ENCODE results near the gene PARD3B.

The PARD3B gene

GRCh38 chr2:205148755-205149154 lies 603.5 kb downstream of the PARD3B start:
- no peak for DNase-seq (ENCODE audit: low read depth)

DNA sequence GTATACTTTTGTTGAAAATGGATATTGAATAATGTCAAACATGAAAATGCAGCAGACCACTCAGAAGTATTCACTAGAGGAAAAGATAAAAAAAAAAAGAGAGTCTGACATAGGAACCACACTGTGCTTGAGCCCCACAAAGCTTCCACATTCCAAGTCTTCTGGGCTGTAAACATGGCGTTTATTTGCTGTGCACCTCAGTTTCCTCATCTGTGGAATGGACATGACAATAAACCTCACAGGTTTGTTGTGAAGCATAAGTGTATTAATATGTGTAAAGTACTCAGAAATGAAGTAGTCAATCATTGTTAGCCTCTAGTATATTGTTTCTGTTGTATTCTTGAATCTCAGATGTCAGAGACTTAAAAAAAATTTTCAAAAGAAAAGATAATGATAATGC lies 611.2 kb downstream of the PARD3B start:
- no peak for DNase-seq (ENCODE audit: low read depth)

- no peak for DNase-seq (ENCODE audit: low read depth)
Measured at GRCh38 chr2:205158404-205158803, 613.1 kb downstream of the PARD3B start.

DNA sequence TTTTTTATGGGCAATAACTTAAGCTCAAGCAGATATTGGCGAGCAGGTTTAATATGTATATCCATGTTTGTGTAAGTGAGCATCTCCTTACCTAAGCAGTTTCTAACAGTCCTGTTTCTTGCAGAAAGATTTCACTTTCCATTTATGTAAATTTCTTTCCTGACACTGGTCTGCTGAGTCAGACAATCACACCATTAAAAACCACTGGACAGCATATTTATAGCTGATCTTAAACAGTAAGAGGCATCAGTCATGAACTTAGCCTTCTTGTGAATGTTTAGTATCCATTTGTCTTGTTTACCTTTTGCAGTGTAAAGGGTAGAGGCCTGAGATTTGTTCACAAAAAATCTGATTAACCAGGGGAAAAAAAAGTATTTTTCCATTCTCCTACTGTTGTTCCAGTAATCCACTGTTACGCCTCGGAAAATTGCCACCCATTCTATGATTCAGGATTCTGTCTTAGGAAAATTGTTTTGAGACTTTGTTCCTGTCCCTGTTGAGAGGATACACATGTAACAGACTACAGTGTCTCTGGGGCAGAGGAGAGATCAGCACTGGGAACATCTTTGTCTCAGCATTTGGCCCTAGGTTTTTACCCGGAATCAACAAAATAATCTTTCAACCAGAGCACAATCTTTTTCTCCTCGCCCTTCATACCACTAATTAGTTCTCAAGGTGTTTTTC lies 616.0 kb downstream of the PARD3B start:
- DNase-seq (ENCODE audit: low read depth) = no peak

DNA sequence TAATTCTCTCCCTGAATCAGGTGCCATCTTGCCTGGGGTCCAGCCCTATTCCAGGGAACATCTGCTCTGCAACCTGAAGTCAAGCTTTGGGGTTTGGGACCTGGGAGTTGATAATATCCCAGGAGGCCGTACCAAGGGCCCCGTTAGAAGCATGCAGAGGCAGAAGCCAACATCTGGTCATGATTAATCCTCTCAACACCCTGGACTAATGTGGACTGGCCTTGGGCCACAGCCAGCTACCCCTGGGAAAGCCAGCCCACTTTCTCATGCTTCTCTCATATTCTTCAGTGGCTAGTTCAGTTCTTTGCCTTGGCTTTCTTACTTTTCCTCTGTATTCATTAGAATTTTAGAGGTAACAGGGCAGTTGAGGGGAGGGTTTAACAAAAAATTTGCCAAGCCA lies 621.5 kb downstream of the PARD3B start:
- no peak for DNase-seq (ENCODE audit: low read depth)

- DNase-seq (ENCODE audit: low read depth) = no peak
Measured at GRCh38 chr2:205169012-205169411, 623.7 kb downstream of the PARD3B start.

DNA sequence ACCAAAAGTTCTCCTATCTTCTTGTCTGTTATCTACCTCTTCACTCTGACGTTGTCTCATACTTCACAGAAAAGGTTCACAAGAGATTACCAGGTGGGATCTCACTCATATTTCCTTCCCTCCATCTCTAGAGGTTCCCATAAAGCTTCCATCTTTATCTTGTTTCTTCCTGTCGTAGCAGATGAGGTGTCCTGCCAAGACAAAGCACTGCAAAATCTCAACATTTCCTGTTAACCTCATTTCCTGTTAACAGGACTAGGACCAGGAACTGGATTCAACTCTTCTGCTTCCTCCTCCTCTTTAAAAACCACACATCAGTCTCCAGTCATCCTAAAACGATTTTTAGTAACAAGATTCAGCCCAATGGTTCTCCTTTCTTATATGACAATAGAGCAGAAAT lies 624.2 kb downstream of the PARD3B start:
- no peak for DNase-seq (ENCODE audit: low read depth)

GRCh38 chr2:205170399-205170798 lies 625.1 kb downstream of the PARD3B start:
- DNase-seq (ENCODE audit: low read depth) = no peak

- DNase-seq (ENCODE audit: low read depth) = no peak
Measured at GRCh38 chr2:205171261-205171940, 626.1 kb downstream of the PARD3B start.

GRCh38 chr2:205175831-205176230 lies 630.6 kb downstream of the PARD3B start:
- DNase-seq (ENCODE audit: low read depth) = no peak

DNA sequence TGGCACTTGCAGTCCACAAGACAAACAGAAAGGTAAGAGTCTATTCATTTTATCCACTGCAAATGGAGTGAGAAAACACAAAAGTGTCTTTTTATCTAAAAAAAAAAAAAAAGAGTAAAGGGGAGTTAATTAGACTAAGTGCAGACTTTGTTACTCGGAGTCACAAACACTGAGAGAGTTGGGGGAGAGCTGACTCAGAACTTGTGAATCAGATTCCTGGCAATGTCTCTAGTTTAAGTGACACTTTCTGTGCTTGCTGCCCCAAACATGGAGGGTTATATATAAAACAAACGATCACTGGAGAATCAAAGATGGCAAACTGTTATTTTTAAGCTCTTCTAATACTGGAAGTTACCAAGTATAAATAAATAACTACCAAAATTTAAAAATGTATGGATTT lies 631.3 kb downstream of the PARD3B start:
- no peak for DNase-seq (ENCODE audit: low read depth)

GRCh38 chr2:205177546-205177945 lies 632.3 kb downstream of the PARD3B start:
- no peak for DNase-seq (ENCODE audit: low read depth)

DNA sequence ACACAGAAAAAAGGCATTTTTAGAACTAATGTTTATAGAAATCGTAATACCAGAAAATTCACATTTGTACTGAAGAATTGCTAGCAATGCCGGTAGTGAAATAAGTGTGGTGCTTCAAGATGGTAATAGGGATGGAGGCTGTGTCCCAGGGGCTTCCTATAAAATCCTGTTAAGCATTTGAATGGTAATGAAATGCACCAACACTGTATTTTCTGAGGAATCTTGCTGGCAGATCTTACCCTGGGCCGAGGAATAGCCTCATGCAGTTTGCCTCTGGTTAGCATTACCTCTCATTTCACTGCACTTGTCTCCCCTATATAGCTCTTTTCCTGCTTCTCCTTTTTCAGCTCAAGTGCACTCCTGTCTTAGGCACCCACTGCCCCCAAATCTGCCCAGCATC lies 635.5 kb downstream of the PARD3B start:
- DNase-seq (ENCODE audit: low read depth) = no peak

DNA sequence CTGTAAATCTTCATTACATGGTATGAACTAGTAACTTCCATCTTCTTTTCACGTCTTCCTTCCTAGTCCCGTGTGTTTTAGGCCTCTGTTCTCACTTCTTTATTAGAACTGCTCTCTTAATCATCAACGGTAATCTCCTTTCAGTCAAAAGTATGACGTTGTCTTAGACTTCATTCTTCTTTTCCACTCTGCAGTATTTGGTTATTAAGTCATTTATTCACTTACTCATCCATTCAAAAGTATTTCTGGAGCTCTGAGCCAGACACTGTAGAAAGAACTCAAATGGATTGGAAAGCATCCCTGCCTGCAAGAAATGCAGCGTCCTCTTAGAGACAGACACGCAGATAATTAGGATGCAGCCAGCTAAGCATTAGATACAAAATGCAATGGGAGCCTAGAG lies 642.5 kb downstream of the PARD3B start:
- no peak for DNase-seq (ENCODE audit: low read depth)

GRCh38 chr2:205188239-205189138 lies 643.2 kb downstream of the PARD3B start:
- no peak for DNase-seq (ENCODE audit: low read depth)

DNA sequence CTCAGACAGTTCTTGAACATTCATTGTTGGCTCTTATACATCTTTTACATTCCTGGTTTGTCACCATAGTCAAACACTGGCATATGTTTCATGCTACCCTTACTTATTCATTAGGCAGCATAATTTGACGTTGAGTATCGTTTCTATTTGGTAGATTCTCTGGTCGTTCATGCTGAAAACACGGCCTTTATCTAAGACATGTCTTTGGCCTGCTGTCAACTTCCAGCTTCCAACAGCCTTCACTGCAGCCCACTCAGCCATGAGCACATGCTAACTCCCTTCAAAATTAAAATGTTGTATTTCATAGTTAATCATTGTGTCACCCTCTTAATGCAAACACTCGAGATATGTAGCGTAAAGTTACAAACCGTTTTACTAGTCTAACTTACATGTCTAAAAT lies 644.0 kb downstream of the PARD3B start:
- no peak for DNase-seq (ENCODE audit: low read depth)

GRCh38 chr2:205190528-205190927 lies 645.3 kb downstream of the PARD3B start:
- DNase-seq (ENCODE audit: low read depth) = no peak

- no peak for DNase-seq (ENCODE audit: low read depth)
Measured at GRCh38 chr2:205193125-205193835, 648.0 kb downstream of the PARD3B start.

- DNase-seq (ENCODE audit: low read depth) = no peak
Measured at GRCh38 chr2:205193836-205194228, 648.6 kb downstream of the PARD3B start.

DNA sequence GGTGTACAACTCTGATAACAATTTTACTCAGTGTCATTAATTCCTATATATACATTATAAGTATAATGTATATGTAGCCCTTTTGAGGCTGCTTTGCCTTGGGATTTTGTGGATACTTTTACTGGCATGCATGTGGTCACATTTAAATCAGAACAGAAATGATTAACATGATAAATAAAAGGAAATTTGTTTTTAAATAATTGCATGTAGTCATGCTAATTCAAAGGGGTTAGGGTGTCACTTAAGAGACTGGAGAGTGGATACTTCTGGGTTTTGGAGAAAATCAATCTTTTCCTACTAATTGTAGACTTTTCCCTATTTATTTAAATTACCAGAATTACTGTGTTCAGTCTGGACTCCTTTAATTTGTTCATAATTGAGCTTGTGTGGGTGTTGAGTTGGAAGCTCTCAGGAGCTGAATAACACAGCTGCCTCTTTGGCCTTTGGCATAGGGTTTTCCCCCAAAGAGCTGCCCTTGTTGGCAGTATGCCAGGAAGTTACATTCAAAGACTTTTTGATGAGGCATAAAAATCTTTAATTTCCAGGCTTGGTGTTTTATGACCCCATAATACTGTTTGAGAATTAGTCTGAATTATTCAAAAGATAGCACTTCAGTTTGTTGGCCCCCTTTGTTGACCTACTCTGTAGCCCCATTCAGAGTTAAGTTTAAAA lies 652.3 kb downstream of the PARD3B start:
- DNase-seq (ENCODE audit: low read depth) = no peak

DNA sequence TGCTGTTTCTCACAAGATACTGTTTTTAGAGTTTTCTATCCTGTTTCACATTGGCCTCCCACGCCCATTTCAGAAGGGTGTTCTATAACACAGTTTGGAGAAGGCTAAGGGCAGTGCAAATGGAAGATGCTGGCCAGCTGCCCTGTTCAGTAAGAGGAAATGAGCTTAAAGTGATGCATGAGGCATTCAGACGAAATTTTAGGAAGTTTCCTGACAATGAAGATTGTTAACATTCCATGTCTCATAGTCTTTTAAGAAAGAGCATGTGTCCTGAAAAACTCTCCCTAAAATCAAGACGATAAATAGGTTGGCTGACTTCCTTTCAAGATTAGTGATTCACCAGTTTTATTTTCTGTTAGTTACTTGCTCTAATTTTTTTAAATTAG lies 652.9 kb downstream of the PARD3B start:
- no peak for DNase-seq (ENCODE audit: low read depth)
